HG03378 (cell line): ENCODE data around the gene LHX3.
A peak's percentile ranks its signal among the peaks of the same experiment; 100 is the strongest.

Experiments used
- ATAC-seq: cut with Tn5 transposase; IDR thresholded peaks from one replicate; pipeline ENCODE4 v1.9.1; 2021; ENCODE audit warnings: mild to moderate bottlenecking, moderate library complexity; ENCODE audit not compliant: unreplicated experiment

LHX3 gene

GRCh38 chr9:136204838-136205706 is at the start of gene LHX3:
Gene LHX3, minus strand, starts transcription at chr9:136205128. Its CDS starts 116 bp downstream, at chr9:136205012.
- no peak for ATAC-seq

GRCh38 chr9:136253246-136254130 is 48.6 kb upstream of the LHX3 start:
- no peak for ATAC-seq

- ATAC-seq, result no peak
Observed at GRCh38 chr9:136252846-136253245, 47.9 kb upstream of the LHX3 start.

GRCh38 chr9:136252281-136252680 is 47.4 kb upstream of the LHX3 start:
- no peak for ATAC-seq

GRCh38 chr9:136251264-136252115 is 46.6 kb upstream of the LHX3 start:
- ATAC-seq, result no peak

- ATAC-seq, result no peak
Observed at GRCh38 chr9:136250676-136251075, 45.7 kb upstream of the LHX3 start.

GRCh38 chr9:136249877-136250559 is 45.1 kb upstream of the LHX3 start:
- no peak for ATAC-seq

GRCh38 chr9:136248951-136249876 is 44.3 kb upstream of the LHX3 start:
- ATAC-seq, result no peak

- no peak for ATAC-seq
Observed at GRCh38 chr9:136247947-136248637, 43.2 kb upstream of the LHX3 start.

- ATAC-seq, result no peak
Observed at GRCh38 chr9:136247551-136247916, 42.6 kb upstream of the LHX3 start.

GRCh38 chr9:136246849-136247550 is 42.1 kb upstream of the LHX3 start:
- ATAC-seq, result no peak

- ATAC-seq, result no peak
Observed at GRCh38 chr9:136245219-136246150, 40.6 kb upstream of the LHX3 start, which contains the start of gene QSOX2. Gene QSOX2, minus strand, starts transcription at chr9:136245812. Its CDS starts 9 bp downstream, at chr9:136245803.

- no peak for ATAC-seq
Observed at GRCh38 chr9:136244969-136245218, 40.0 kb upstream of the LHX3 start.

GRCh38 chr9:136244122-136244968 is 39.4 kb upstream of the LHX3 start:
- ATAC-seq, result peak; percentile 43

GRCh38 chr9:136243631-136244030 is 38.7 kb upstream of the LHX3 start:
- ATAC-seq, result no peak

- ATAC-seq, result no peak
Observed at GRCh38 chr9:136242918-136243525, 38.1 kb upstream of the LHX3 start.
